ENCODE data around the gene CLEC2A. TPM values are rescaled to one million over a fixed set of nuclear protein-coding genes. Genes with fewer than 3 reads are reported as not detected.

Gene CLEC2A
- total RNA-seq, 1 experiment from 2014 or later, result not detected

- intact Hi-C loops (cut with micrococcal nuclease), result loop anchor here (5.0 kb wide), 1 partner anchor 596 kb away; no protein-coding TSS in a partner anchor
- no TSS peak for BruUV-seq (replicated peaks)
- ChIA-PET POLR2A (no interaction called here), RAD21 (ENCODE audit: low non-redundant PET in 1 of 2, low total read pairs in 2 of 2, uncharacterized antibody in 2 of 2, unreplicated experiment in 2 of 2) (no interaction called here), CTCF (interaction anchor here (2.3 kb wide), 1 partner anchor 179 kb away, joined by 12 read pairs; no protein-coding TSS in a partner anchor)
- Histone ChIP-seq H4K20me1 (ENCODE audit: insufficient read depth) (no peaks in the 10 kb centered on the region), H3K27ac (ENCODE audit: low read depth, low read length) (no peak overlapping the region), H3K9ac (ENCODE audit: low read length) (no peak overlapping the region), H3K9me3 (ENCODE audit: control insufficient read depth in 1 of 2, insufficient read depth in 1 of 2, low read depth in 1 of 2, low read length in 2 of 2) (no peaks in the 10 kb centered on the region), H3K27me3 (ENCODE audit: insufficient read depth, low read length) (peaks cover 30% of the 10 kb centered on the region; the same call in 1 of the 2 replicates), H3K4me3 (replicated peaks in 1 of 2; ENCODE audit: low read depth in 1 of 2, low read length in 2 of 2) (no peak overlapping the region), H3K36me3 (ENCODE audit: control insufficient read depth in 1 of 2, insufficient read depth in 2 of 2, low read length in 2 of 2) (no peaks in the 10 kb centered on the region), H2AFZ (ENCODE audit: low read depth, low read length, poor library complexity, severe bottlenecking) (no peak overlapping the region), H3K4me2 (ENCODE audit: low read length) (no peak overlapping the region), H3K9me2 (ENCODE audit: insufficient read depth) (no peaks in the 10 kb centered on the region), H3K4me1 (ENCODE audit: control insufficient read depth in 1 of 2, insufficient read depth in 2 of 2, low read length in 2 of 2) (no peaks in the 10 kb centered on the region), H3K79me2 (ENCODE audit: insufficient read depth, low read length) (no peaks in the 10 kb centered on the region)
- no peak for ATAC-seq
- DNase-seq (ENCODE audit: low read depth, low spot score), result no peak
- TF ChIP-seq EZH2 (IDR thresholded peaks at IDR 0.05), result no peak
- no peak for TF ChIP-seq ZNF274 (IDR thresholded peaks at IDR 0.05; ENCODE audit: low read depth, low read length)
- TF ChIP-seq CTCF (IDR thresholded peaks at IDR 0.05 in 2 of 3, conservative IDR thresholded peaks at IDR 0.05 in 1 of 3; ENCODE audit: borderline replicate concordance in 1 of 3, insufficient read depth in 1 of 3, low read depth in 2 of 3, low read length in 2 of 3), result no peak
- TF ChIP-seq ZBTB33 (IDR thresholded peaks at IDR 0.05; ENCODE audit: extremely low read depth, insufficient replicate concordance, low read length), result no peak
- TF ChIP-seq CBX3 (IDR thresholded peaks at IDR 0.05; ENCODE audit: low read depth), result no peak
- TF ChIP-seq ZFX (IDR thresholded peaks at IDR 0.05), result no peak
- TF ChIP-seq MAX (IDR thresholded peaks at IDR 0.05), result no peak
- TF ChIP-seq JUND (IDR thresholded peaks at IDR 0.05), result no peak
- no peak for TF ChIP-seq SIN3A (IDR thresholded peaks at IDR 0.05; ENCODE audit: low read depth)
- TF ChIP-seq EGR1 (IDR thresholded peaks at IDR 0.05; ENCODE audit: low read depth), result no peak
- no peak for TF ChIP-seq POLR2AphosphoS5 (IDR thresholded peaks at IDR 0.05; ENCODE audit: low read depth, low read length)
- no peak for TF ChIP-seq TCF7L2 (IDR thresholded peaks at IDR 0.05; ENCODE audit: borderline replicate concordance, extremely low read depth, insufficient read depth, insufficient read length)
- no peak for TF ChIP-seq RAD21 (IDR thresholded peaks at IDR 0.05; ENCODE audit: low read depth)
- no peak for TF ChIP-seq ATF3 (IDR thresholded peaks at IDR 0.05)
- TF ChIP-seq CEBPB (IDR thresholded peaks at IDR 0.05; ENCODE audit: low read depth), result no peak
- TF ChIP-seq EZH2phosphoT487 (IDR thresholded peaks at IDR 0.05; ENCODE audit: borderline replicate concordance), result no peak
- no peak for TF ChIP-seq YY1 (IDR thresholded peaks at IDR 0.05; ENCODE audit: extremely low read depth, insufficient replicate concordance, low read depth, low read length)
- TF ChIP-seq FOSL1 (IDR thresholded peaks at IDR 0.05; ENCODE audit: low read depth), result no peak
- TF ChIP-seq REST (IDR thresholded peaks at IDR 0.05; ENCODE audit: low read depth), result no peak
- TF ChIP-seq SP1 (IDR thresholded peaks at IDR 0.05; ENCODE audit: low read depth), result no peak
These were observed 3.6 kb downstream of the CLEC2A start for GRCh38 chr12:9928607-9929006.
